ENCODE results near the gene PGLYRP2.

DNA sequence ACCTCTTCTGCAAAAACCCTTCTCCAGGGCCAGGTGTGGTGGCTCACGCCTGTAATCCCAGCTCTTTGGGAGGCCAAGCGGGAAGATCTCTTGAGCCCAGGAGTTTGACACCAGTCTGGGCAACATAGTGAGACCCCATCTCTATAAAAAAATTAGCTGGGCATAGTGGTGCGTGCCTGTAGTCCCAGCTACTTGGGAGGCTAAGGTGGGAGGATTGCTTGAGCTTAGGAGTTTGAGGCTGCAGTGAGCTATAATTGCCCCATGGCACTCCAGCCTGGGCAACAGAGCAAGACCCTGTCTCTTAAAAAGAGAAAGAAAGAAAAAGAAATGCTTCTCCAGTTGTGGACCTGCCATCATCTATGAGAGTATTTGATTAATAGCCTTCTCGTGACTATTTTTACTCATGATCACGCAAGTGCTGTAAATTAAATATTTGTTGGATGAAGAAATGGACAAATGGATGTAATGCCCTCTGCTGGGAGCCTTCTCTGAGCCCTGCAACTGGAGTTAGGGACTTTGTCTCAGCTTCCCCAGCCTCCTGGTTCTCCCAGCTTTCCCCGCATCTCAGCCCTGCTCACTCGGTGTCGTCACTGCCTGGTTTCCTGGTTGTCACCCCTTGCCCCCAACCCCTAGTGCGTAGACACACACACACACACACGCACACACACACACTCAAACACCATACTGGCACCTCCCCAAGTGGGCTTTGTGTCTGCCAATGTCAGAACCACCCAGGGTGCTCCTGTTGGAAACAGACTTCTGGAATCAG is 41.8 kb downstream of the PGLYRP2 start:
- TF ChIP-seq, protein P1, sequence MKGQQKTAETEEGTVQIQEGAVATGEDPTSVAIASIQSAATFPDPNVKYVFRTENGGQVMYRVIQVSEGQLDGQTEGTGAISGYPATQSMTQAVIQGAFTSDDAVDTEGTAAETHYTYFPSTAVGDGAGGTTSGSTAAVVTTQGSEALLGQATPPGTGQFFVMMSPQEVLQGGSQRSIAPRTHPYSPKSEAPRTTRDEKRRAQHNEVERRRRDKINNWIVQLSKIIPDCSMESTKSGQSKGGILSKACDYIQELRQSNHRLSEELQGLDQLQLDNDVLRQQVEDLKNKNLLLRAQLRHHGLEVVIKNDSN (IDR thresholded peaks at IDR 0.05; ENCODE audit: borderline replicate concordance, low read depth), result no peak
- TF ChIP-seq ZBTB33 (IDR thresholded peaks at IDR 0.05; ENCODE audit: borderline replicate concordance, low read depth), result no peak
- TF ChIP-seq CTCF (IDR thresholded peaks at IDR 0.05), result no peak
- no peak for TF ChIP-seq MAX (IDR thresholded peaks at IDR 0.05; ENCODE audit: low read depth)
- TF ChIP-seq POLR2AphosphoS5 (IDR thresholded peaks at IDR 0.05; ENCODE audit: low read depth, low read length), result no peak
- TF ChIP-seq RCOR1 (IDR thresholded peaks at IDR 0.05; ENCODE audit: low read length), result no peak

Data from SK-N-SH (cell line).